ENCODE data around the gene HSPA1L. TPM values are rescaled to one million over a fixed set of nuclear protein-coding genes. Genes with fewer than 3 reads are reported as not detected.
"Not testable (repeated sequence)": the region's sequence is repeated elsewhere in the genome, so short reads cannot be mapped to it uniquely, and the experiment has no call there.

HSPA1L gene
- total RNA-seq, result 1 to 10 TPM; 1.3 to 2.3 (median 1.8) TPM

DNA sequence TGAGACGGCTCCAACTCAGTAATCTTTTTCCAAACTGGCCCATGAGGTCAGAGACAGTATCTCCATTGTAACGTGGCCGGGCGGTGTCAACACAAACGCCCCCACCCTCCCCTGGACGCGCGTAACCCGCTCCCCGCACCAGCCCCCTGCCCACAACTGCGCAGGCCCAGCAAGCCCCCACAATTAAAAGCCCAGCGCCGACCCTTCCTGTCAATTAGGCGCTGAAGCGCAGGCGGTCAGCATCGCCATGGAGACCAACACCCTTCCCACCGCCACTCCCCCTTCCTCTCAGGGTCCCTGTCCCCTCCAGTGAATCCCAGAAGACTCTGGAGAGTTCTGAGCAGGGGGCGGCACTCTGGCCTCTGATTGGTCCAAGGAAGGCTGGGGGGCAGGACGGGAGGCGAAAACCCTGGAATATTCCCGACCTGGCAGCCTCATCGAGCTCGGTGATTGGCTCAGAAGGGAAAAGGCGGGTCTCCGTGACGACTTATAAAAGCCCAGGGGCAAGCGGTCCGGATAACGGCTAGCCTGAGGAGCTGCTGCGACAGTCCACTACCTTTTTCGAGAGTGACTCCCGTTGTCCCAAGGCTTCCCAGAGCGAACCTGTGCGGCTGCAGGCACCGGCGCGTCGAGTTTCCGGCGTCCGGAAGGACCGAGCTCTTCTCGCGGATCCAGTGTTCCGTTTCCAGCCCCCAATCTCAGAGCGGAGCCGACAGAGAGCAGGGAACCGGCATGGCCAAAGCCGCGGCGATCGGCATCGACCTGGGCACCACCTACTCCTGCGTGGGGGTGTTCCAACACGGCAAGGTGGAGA is at the start of gene HSPA1L, which contains the start of gene HSPA1A:
Gene HSPA1L, minus strand, starts transcription at position 259 of the 814 bp plus-strand sequence. CDS start 3,311 bp downstream, outside the sequence.
Gene HSPA1A, plus strand, starts transcription at position 519 of the 814 bp plus-strand sequence. Its CDS starts 214 bp downstream, at position 733.
- TF ChIP-seq, protein P1, sequence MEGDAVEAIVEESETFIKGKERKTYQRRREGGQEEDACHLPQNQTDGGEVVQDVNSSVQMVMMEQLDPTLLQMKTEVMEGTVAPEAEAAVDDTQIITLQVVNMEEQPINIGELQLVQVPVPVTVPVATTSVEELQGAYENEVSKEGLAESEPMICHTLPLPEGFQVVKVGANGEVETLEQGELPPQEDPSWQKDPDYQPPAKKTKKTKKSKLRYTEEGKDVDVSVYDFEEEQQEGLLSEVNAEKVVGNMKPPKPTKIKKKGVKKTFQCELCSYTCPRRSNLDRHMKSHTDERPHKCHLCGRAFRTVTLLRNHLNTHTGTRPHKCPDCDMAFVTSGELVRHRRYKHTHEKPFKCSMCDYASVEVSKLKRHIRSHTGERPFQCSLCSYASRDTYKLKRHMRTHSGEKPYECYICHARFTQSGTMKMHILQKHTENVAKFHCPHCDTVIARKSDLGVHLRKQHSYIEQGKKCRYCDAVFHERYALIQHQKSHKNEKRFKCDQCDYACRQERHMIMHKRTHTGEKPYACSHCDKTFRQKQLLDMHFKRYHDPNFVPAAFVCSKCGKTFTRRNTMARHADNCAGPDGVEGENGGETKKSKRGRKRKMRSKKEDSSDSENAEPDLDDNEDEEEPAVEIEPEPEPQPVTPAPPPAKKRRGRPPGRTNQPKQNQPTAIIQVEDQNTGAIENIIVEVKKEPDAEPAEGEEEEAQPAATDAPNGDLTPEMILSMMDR (IDR thresholded peaks at IDR 0.05), result no peak
- peak in 1 of 2 donors; percentile 99 for TF ChIP-seq POLR2A (IDR thresholded peaks at IDR 0.05)
- H3K4me3 ChIP-seq (ENCODE audit: low read depth, poor library complexity, severe bottlenecking), result peak within 1 kb of the TSS; percentile 50
- intact Hi-C loops (cut with DNase I; ENCODE audit: low total_unique reads), result no loop called here
- DNase-seq (ENCODE audit: low spot score in 2 of 2), result peak; percentile 95 to 99
- 0 to 1% methylated on average over 48 to 53 of the region's 56 CpGs for WGBS, 2 donors

DNA sequence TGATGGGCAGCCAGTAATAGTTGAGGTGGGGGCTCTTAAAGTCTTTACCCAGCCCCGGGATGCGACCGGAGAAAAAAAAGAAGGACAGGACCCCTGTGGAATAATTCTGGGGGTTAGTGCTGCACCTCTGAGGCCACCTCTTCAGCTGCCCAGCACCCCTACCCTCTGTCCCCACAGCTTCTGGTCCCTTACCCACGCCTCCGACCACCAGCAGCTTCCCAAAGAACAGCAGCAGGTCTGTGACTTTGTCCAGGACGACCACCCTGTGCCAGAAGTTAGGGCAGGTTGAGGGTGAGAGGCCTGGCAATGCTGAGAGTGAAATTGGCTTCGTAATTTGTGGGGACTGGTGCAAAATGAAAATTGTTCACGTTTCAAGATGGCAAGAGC is 49.7 kb upstream of the HSPA1L start:
- TF ChIP-seq POLR2A (IDR thresholded peaks at IDR 0.05), result no peak
- TF ChIP-seq, protein P1 (IDR thresholded peaks at IDR 0.05), result no peak
- no peak for DNase-seq (ENCODE audit: low spot score in 2 of 2)
- no peak overlapping the region for H3K4me3 ChIP-seq (ENCODE audit: low read depth, poor library complexity, severe bottlenecking)
- intact Hi-C loops (cut with DNase I; ENCODE audit: low total_unique reads), result no loop called here
- WGBS, 2 donors, result 84 to 90% methylated on average over 8 of the region's 8 CpGs

DNA sequence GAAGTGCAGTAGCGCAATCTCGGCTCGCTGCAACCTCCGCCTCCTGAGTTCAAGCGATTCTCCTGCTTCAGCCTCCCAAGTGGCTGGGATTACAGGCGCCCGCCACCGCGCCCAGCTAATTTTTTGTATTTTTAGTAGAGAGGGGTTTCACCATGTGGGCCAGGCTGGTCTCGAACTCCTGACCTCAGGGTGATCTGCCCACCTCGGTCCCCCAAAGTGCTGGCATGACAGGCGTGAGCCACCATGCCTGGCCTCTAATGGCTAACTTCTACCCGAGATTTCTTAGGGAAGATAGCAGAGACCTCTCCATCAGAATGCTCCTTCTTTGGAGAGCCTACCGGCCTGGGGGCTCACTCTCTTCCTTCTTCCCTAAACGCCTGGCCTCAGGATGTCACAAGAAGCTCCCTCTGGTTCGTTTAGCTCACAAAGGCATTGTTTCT is 49.1 kb upstream of the HSPA1L start:
- H3K4me3 ChIP-seq (ENCODE audit: low read depth, poor library complexity, severe bottlenecking), result peak overlapping the region; percentile 20
- intact Hi-C loops (cut with DNase I; ENCODE audit: low total_unique reads); DNase-seq (ENCODE audit: low spot score in 2 of 2): not testable (repeated sequence)
- 12 to 19% methylated on average over 16 of the region's 16 CpGs for WGBS, 2 donors

DNA sequence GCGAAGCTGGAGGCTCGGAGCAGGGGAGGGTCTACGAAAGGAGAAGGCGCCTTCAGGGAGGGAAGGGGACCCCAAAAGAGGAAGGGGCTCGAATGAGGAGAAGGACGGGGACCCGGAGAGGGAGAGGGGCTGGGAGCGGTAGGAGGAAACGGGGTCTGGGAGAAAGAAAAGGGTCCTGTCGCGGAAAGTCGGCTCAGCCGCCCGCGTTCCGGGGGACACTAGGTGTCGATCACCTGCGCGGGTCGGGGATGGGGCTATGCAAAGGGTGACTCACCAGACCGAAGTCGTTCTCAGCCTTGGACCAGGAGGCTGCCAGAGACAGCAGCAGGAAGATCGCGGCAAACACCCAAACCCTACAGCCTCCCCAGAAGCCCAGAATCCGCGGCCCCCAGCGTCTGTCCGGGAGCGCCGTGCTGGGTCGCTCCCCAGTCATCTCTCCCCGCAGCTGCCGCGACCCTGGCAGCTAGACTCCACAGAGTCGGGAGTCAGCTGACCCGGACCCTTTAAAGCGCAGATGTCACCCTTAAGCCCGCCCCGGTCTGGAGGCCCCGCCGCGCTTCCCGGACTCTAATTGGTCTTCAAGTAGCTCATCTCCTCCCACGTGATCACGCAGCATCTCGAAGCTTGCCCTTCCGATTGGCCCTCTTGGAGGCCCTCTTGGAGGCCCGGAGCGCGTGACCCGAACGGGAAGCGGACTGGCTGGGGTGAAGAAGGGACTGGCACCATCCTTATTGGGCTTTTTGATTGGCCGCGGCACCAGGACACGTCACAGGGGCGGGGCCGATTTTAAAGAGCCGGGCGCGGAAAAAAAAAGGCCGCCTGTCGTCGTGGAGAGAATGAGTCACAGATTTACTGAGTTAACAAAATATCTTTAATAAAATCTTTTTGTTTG is 47.5 kb upstream of the HSPA1L start, which contains the start of gene NEU1:
Gene NEU1, minus strand, starts transcription at position 478 of the 892 bp plus-strand sequence. Its CDS starts 45 bp downstream, at position 433.
- intact Hi-C loops (cut with DNase I; ENCODE audit: low total_unique reads), result no loop called here

DNA sequence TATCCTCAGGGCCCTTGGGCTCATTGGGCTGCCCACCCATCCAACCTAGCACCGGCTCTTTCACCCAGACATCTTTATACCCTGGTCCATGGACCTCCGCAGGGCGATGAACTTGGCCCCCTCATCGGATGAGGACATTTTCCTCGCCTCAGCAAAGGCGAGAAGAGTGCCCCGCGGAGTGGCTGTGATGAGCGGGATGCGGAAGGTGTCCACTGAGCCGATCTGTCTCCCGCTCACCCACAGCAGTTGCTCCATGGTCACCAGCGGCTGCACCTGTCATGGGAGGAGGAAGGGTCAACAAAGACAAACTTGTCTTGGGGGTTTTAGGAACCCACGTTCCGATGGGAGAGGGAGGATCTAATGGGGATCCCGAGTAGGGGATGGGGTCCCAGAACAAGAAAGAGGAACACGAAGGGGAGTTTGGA is 46.8 kb upstream of the HSPA1L start:
- H3K4me3 ChIP-seq (ENCODE audit: low read depth, poor library complexity, severe bottlenecking), result peak overlapping the region; percentile 53
- intact Hi-C loops (cut with DNase I; ENCODE audit: low total_unique reads), result no loop called here
- DNase-seq (ENCODE audit: low spot score in 2 of 2), result no peak
- WGBS, 2 donors, result 36 to 48% methylated on average over 17 of the region's 17 CpGs
- TF ChIP-seq, protein P1 (IDR thresholded peaks at IDR 0.05), result no peak
- TF ChIP-seq POLR2A (IDR thresholded peaks at IDR 0.05), result no peak

More for the DNA sequence above, 47.5 kb upstream of the HSPA1L start, which contains the start of gene NEU1:
- 1% methylated on average over 53 to 64 of the region's 64 CpGs for WGBS, 2 donors
- peak; percentile 100 for DNase-seq (ENCODE audit: low spot score in 2 of 2)
- TF ChIP-seq POLR2A (IDR thresholded peaks at IDR 0.05), result peak in 1 of 2 donors; percentile 89
- TF ChIP-seq, protein P1 (IDR thresholded peaks at IDR 0.05), result no peak
- peak within 1 kb of the TSS; percentile 53 for H3K4me3 ChIP-seq (ENCODE audit: low read depth, poor library complexity, severe bottlenecking)

All from lower leg skin (tissue), 4 donors.